OCI-LY7 (cell line): Measurements from ENCODE around the gene ADORA2A. TPM values are rescaled to one million over a fixed set of nuclear protein-coding genes. Genes with fewer than 3 reads are reported as not detected.

Experiments used
- BruUV-seq: library from RNA; stranded (reverse); fragments of 400-500 nt; replicated peaks from 2 replicates; lab custom pipeline; 2021; lab: Mats Ljungman, UMichigan
- CTCF ChIA-PET: fragments of 300-600 bp; sonication (Branson Sonifier 250); formaldehyde crosslinking; loops from one replicate; lab custom pipeline; 2022; ENCODE audit warnings: antibody characterized with exemption; ENCODE audit not compliant: unreplicated experiment; lab: Charles Lee
- POLR2A ChIA-PET: fragments of 300-600 bp; sonication (Branson Sonifier 250); formaldehyde crosslinking; loops from one replicate; lab custom pipeline; 2022; ENCODE audit warnings: antibody characterized with exemption; lab: Charles Lee
- DNase-seq: peaks from one replicate; pipeline ENCODE4 v3.0.0-alpha.2; 2015; ENCODE audit warnings: low spot score
- H2AFZ ChIP-seq: fragments of 200-600 bp; sonication (generic), shearing (Covaris generic); 2 replicates; pipeline ENCODE4 v1.6.1; 2014; ENCODE audit warnings: mild to moderate bottlenecking, antibody characterized with exemption, low read length, moderate library complexity
- H3K27ac ChIP-seq: fragments of 200-600 bp; sonication (generic); 2 replicates; pipeline ENCODE4 v1.5.1; 2014; ENCODE audit warnings: mixed run types, low read depth, mild to moderate bottlenecking, moderate library complexity, low read length, inconsistent platforms; ENCODE audit not compliant: poor library complexity, severe bottlenecking
- H3K36me3 ChIP-seq: fragments of 200-600 bp; sonication (generic); 2 replicates; pipeline ENCODE4 v1.6.1; 2014; ENCODE audit warnings: mild to moderate bottlenecking, antibody characterized with exemption, low read length, moderate library complexity, mixed read lengths; ENCODE audit not compliant: insufficient read depth
- H3K4me1 ChIP-seq: fragments of 200-600 bp; sonication (generic); 2 replicates; pipeline ENCODE4 v1.5.1; 2014; ENCODE audit warnings: mild to moderate bottlenecking, low read length; ENCODE audit not compliant: insufficient read depth, poor library complexity, severe bottlenecking
- H3K4me2 ChIP-seq: fragments of 200-600 bp; sonication (generic); 2 replicates; pipeline ENCODE4 v1.6.1; 2014; ENCODE audit warnings: mild to moderate bottlenecking, low read length
- H3K4me3 ChIP-seq: fragments of 200-600 bp; sonication (generic); 2 replicates; pipeline ENCODE4 v1.5.1; 2014; ENCODE audit warnings: mild to moderate bottlenecking, low read depth, low read length; ENCODE audit not compliant: poor library complexity, severe bottlenecking
- H3K79me2 ChIP-seq: fragments of 200-600 bp; sonication (generic); 2 replicates; pipeline ENCODE4 v1.6.1; 2016; ENCODE audit warnings: low read depth, mild to moderate bottlenecking, low read length, moderate library complexity, mixed read lengths; ENCODE audit not compliant: insufficient read depth
- H3K9me2 ChIP-seq: fragments of 200-600 bp; sonication (generic); 2 replicates; pipeline ENCODE4 v1.6.1; 2016; ENCODE audit warnings: mild to moderate bottlenecking, low read length, mixed read lengths; ENCODE audit not compliant: insufficient read depth
- H3K9me3 ChIP-seq: fragments of 200-600 bp; sonication (generic); 2 replicates; pipeline ENCODE4 v1.6.1; 2014; ENCODE audit warnings: mild to moderate bottlenecking, mixed run types, low read length, mixed read lengths
- H4K20me1 ChIP-seq: fragments of 200-600 bp; sonication (generic); 2 replicates; pipeline ENCODE4 v1.6.1; 2014; ENCODE audit warnings: mild to moderate bottlenecking, antibody characterized with exemption, low read length, moderate library complexity, mixed read lengths; ENCODE audit not compliant: insufficient read depth
- CTCF ChIP-seq: fragments of 200-600 bp; sonication (generic); conservative IDR thresholded peaks from 2 replicates; pipeline ENCODE4 v1.5.1; 2014; ENCODE audit warnings: mild to moderate bottlenecking, antibody characterized with exemption, low read length, moderate library complexity, mixed read lengths
- EZH2phosphoT487 ChIP-seq: fragments of 200-600 bp; sonication (generic); IDR thresholded peaks from 2 replicates; pipeline ENCODE4 v1.6.1; 2018; ENCODE audit warnings: low read depth, borderline replicate concordance, mild to moderate bottlenecking, mixed run types, antibody characterized with exemption, low read length, moderate library complexity, mixed read lengths
- intact Hi-C: fragments of 100-400 bp; cut with micrococcal nuclease; formaldehyde crosslinking; loops from one replicate; pipeline ENCODE4 v1.10.0; 2022; ENCODE audit not compliant: unreplicated experiment
- total RNA-seq, 2 experiments: library from RNA; depleted of rRNA in 1 of 2; stranded (reverse); fragments of >200 nt in 1 of 2; shearing (Covaris generic) in 1 of 2; gene quantifications; 2 replicates each; pipeline ENCODE4 v1.2.3, GENCODE V29; 2014 to 2022

ADORA2A gene
- total RNA-seq, 2 experiments from 2014 or later = 35.0 to 35.7 TPM

GRCh38 chr22:24384131-24384530 lies 43.3 kb upstream of the ADORA2A start:
- no peak overlapping the region for H3K27ac ChIP-seq
- DNase-seq = no peak
- no peaks in the 10 kb centered on the region for H3K9me2 ChIP-seq
- peaks cover 50% of the 10 kb centered on the region for H3K36me3 ChIP-seq
- ChIA-PET CTCF (no interaction called here), POLR2A (interaction anchor here (0.6 to 0.7 kb wide), 2 partner anchors 28 to 53 kb away, joined by 4 to 6 read pairs; no protein-coding TSS in a partner anchor)
- no peaks in the 10 kb centered on the region for H3K4me1 ChIP-seq
- no peaks in the 10 kb centered on the region for H3K9me3 ChIP-seq
- TF ChIP-seq EZH2phosphoT487 = no peak
- H3K4me2 ChIP-seq = no peak overlapping the region
- no peak overlapping the region for H3K4me3 ChIP-seq
- no peaks in the 10 kb centered on the region for H3K79me2 ChIP-seq
- no peak overlapping the region for H2AFZ ChIP-seq
- TSS peak; percentile 26 for BruUV-seq
- intact Hi-C loops = no loop called here
- H4K20me1 ChIP-seq = no peaks in the 10 kb centered on the region

GRCh38 chr22:24386937-24387471 lies 40.4 kb upstream of the ADORA2A start:
- H3K4me1 ChIP-seq = no peaks in the 10 kb centered on the region
- DNase-seq = no peak
- no peak for TF ChIP-seq CTCF
- no peak for TF ChIP-seq EZH2phosphoT487
- no peak overlapping the region for H3K27ac ChIP-seq
- H3K4me2 ChIP-seq = no peak overlapping the region
- no peaks in the 10 kb centered on the region for H3K79me2 ChIP-seq
- H3K4me3 ChIP-seq = no peak overlapping the region
- H2AFZ ChIP-seq = no peak overlapping the region
- H3K9me2 ChIP-seq = no peaks in the 10 kb centered on the region
- intact Hi-C loops = no loop called here
- no peaks in the 10 kb centered on the region for H3K9me3 ChIP-seq
- BruUV-seq = no TSS peak
- CTCF ChIA-PET = no interaction called here
- POLR2A ChIA-PET = no interaction called here
- H3K36me3 ChIP-seq = peaks cover 44% of the 10 kb centered on the region; the same call in 1 of the 2 replicates
- no peaks in the 10 kb centered on the region for H4K20me1 ChIP-seq

GRCh38 chr22:24389680-24390079 lies 37.7 kb upstream of the ADORA2A start:
- TF ChIP-seq CTCF = no peak
- no peak for TF ChIP-seq EZH2phosphoT487
- H3K4me1 ChIP-seq = no peaks in the 10 kb centered on the region
- H3K79me2 ChIP-seq = no peaks in the 10 kb centered on the region
- H3K9me3 ChIP-seq = no peaks in the 10 kb centered on the region
- H4K20me1 ChIP-seq = no peaks in the 10 kb centered on the region
- H3K36me3 ChIP-seq = peaks cover 52% of the 10 kb centered on the region; the same call in 1 of the 2 replicates
- intact Hi-C loops = no loop called here
- no peak overlapping the region for H3K4me2 ChIP-seq
- DNase-seq = no peak
- H3K9me2 ChIP-seq = no peaks in the 10 kb centered on the region
- no peak overlapping the region for H2AFZ ChIP-seq
- ChIA-PET POLR2A (interaction anchor here (0.7 kb wide), 1 partner anchor 79 kb away, joined by 4 read pairs; no protein-coding TSS in a partner anchor), CTCF (no interaction called here)
- H3K4me3 ChIP-seq = no peak overlapping the region
- BruUV-seq = no TSS peak
- H3K27ac ChIP-seq = no peak overlapping the region
